Omental fat pad (tissue), 4 donors: ENCODE data around the gene RALY. TPM values are rescaled to one million over a fixed set of nuclear protein-coding genes. Genes with fewer than 3 reads are reported as not detected.

Experiments
- ATAC-seq: fragments of 150-250 bp; one replicate; pipeline ENCODE4 v1.9.1; 2016; ENCODE audit warnings: mild to moderate bottlenecking, moderate library complexity; ENCODE audit not compliant: low FRiP score
- DNase-seq: peaks from one replicate; pipeline ENCODE4 v3.0.0-alpha.2; 2019; ENCODE audit warnings: low spot score
- total RNA-seq, 4 donors: library from RNA; depleted of rRNA; stranded (reverse); fragments of >200 nt; gene quantifications; one replicate each; pipeline ENCODE4 v1.1.0, GENCODE V29; 2016
- TF ChIP-seq, protein P1 (sequence below), 3 donors: fragments of 450-650 bp; IDR thresholded peaks; one replicate each; pipeline ENCODE4 v1.5.1; 2016 to 2017; ENCODE audit warnings: antibody characterized with exemption in 3 of 3, mild to moderate bottlenecking in 3 of 3, moderate library complexity in 2 of 3

The RALY gene
- total RNA-seq, 4 donors from 2014 or later, result 66.4 to 95.4 (median 80.5) TPM

- TF ChIP-seq, protein P1, sequence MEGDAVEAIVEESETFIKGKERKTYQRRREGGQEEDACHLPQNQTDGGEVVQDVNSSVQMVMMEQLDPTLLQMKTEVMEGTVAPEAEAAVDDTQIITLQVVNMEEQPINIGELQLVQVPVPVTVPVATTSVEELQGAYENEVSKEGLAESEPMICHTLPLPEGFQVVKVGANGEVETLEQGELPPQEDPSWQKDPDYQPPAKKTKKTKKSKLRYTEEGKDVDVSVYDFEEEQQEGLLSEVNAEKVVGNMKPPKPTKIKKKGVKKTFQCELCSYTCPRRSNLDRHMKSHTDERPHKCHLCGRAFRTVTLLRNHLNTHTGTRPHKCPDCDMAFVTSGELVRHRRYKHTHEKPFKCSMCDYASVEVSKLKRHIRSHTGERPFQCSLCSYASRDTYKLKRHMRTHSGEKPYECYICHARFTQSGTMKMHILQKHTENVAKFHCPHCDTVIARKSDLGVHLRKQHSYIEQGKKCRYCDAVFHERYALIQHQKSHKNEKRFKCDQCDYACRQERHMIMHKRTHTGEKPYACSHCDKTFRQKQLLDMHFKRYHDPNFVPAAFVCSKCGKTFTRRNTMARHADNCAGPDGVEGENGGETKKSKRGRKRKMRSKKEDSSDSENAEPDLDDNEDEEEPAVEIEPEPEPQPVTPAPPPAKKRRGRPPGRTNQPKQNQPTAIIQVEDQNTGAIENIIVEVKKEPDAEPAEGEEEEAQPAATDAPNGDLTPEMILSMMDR (IDR thresholded peaks at IDR 0.05), result no peak
- peak; percentile 96 for DNase-seq
- ATAC-seq, result peak; percentile 97
Measured at GRCh38 chr20:33992923-33993575, 662 bp upstream of the RALY start.

DNA sequence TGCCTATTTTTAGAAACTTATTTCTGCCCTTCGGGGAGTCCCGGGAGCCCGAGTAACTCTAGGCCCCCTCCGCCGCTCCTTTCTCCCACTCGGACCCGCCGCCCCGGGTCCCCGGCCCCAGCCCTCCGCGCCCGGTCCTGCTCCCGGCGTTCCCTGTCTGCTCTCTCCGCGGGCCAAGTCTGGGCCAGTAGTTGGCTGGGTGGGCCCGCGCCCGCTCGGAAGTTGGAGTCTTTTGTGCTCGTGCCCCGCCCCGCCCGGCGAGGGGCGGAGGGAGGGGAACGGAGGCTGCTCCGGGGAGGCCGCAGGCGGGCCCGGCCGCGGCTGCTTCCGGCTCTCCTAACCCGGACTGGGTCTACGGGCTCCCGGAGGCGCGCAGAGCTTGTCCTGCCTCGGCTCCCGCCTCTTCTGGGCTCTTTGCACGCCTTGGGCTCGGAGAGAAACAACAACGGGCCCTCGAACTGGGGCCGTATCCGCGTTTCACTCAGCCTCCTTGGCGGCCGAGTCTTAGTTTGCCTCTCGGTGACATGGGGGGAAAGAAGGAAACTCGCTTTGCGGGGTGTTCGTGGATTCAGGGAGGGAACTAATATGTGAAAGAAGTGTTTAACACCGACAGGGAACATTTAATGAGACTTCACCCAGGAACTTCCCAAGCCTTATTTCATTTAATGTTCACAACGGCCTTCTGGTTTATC, 657 bp downstream of the RALY start:
- TF ChIP-seq, protein P1 (IDR thresholded peaks at IDR 0.05), result no peak
- DNase-seq (peak; percentile 49), ATAC-seq (peak; percentile 36)

DNA sequence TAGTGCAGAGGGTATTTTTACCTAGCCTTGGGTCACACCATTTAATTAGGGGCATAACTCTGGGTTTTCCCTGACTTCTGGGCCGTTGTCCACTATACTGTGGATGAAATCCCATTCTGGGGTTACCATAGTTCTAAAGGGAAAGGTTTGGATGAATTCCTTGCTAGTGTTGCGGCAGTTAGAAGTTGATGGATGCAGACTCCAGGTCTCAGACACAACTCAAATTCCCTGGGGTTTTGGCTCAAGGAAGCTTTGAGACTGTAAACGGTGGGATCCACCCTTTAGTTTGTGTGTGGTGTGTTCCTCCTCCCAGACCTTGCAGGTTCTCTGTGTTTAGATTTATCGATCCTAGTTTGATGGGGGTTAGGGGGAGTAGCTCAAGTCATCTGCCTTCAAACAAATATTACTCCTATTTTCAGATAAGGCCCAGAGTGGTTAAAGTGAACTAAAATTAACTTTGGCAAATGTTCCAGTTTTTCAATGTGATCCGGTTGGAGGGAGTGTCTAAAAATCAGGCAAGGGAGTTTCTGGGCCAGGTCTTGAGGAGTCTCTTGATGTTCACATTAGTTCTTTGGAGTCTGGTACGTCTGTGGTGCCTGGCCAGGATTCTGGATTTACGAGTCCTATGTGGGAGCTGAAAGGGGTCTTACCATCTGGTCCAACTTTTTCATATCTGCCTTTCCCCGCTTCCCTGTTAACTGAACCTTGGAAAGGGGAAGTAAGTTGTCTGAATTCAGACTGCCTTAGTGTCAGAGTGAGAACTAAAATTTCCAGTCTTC, 1.5 kb downstream of the RALY start:
- TF ChIP-seq, protein P1 (IDR thresholded peaks at IDR 0.05), result no peak
- no peak for ATAC-seq
- no peak for DNase-seq

GRCh38 chr20:33999025-33999649, 5.4 kb downstream of the RALY start:
- no peak for ATAC-seq

GRCh38 chr20:34001378-34001777, 7.7 kb downstream of the RALY start:
- TF ChIP-seq, protein P1 (IDR thresholded peaks at IDR 0.05), result no peak
- DNase-seq (no peak), ATAC-seq (no peak)

More at GRCh38 chr20:33999025-33999649, 5.4 kb downstream of the RALY start:
- no peak for DNase-seq
- TF ChIP-seq, protein P1 (IDR thresholded peaks at IDR 0.05), result no peak

- no peak for ATAC-seq
- TF ChIP-seq, protein P1 (IDR thresholded peaks at IDR 0.05), result no peak
- no peak for DNase-seq
Measured at GRCh38 chr20:34004227-34004626, 10.5 kb downstream of the RALY start.
